ENCODE measurements around the gene OSBPL9. TPM values are rescaled to one million over a fixed set of nuclear protein-coding genes. Genes with fewer than 3 reads are reported as not detected.

OSBPL9 gene
- total RNA-seq, 1 experiment from 2014 or later, result 52.6 TPM

GRCh38 chr1:51749151-51749550 lies 132.3 kb downstream of the OSBPL9 start (continued):
- no peak for TF ChIP-seq SP1 (IDR thresholded peaks at IDR 0.05; ENCODE audit: low read depth)

- peaks cover 0 to 8% of the 10 kb centered on the region in 2 experiments; a peak in 1 of 4 replicates for H3K36me3 ChIP-seq (ENCODE audit: control insufficient read depth in 1 of 2, insufficient read depth in 2 of 2, low read length in 2 of 2)
- no TSS peak for BruUV-seq (replicated peaks)
- intact Hi-C loops (cut with micrococcal nuclease), result no loop called here
- H3K9ac ChIP-seq (ENCODE audit: low read length), result no peak overlapping the region
- no peaks in the 10 kb centered on the region for H3K9me2 ChIP-seq (ENCODE audit: insufficient read depth)
- ChIA-PET RAD21 (ENCODE audit: low non-redundant PET in 1 of 2, low total read pairs in 2 of 2, uncharacterized antibody in 2 of 2, unreplicated experiment in 2 of 2) (no interaction called here), CTCF (interaction anchor here (1.2 kb wide), 1 partner anchor 19 kb away, joined by 3 read pairs; no protein-coding TSS in a partner anchor), POLR2A (no interaction called here)
- H4K20me1 ChIP-seq (ENCODE audit: insufficient read depth), result no peaks in the 10 kb centered on the region; the same call in 1 of the 2 replicates
- no peak overlapping the region for H3K27ac ChIP-seq (ENCODE audit: low read depth, low read length)
- no peaks in the 10 kb centered on the region for H3K27me3 ChIP-seq (ENCODE audit: insufficient read depth, low read length)
- no peaks in the 10 kb centered on the region for H3K4me1 ChIP-seq (ENCODE audit: control insufficient read depth in 1 of 2, insufficient read depth in 2 of 2, low read length in 2 of 2)
- H3K4me2 ChIP-seq (ENCODE audit: low read length), result no peak overlapping the region
- ATAC-seq (no peak), DNase-seq (ENCODE audit: low read depth, low spot score) (no peak)
- H3K9me3 ChIP-seq (ENCODE audit: control insufficient read depth in 1 of 2, insufficient read depth in 1 of 2, low read depth in 1 of 2, low read length in 2 of 2), result no peaks in the 10 kb centered on the region
- TF ChIP-seq POLR2A (IDR thresholded peaks at IDR 0.05; ENCODE audit: borderline replicate concordance, extremely low read depth, insufficient read depth, insufficient read length) (no peak), EZH2 (IDR thresholded peaks at IDR 0.05) (no peak), YY1 (IDR thresholded peaks at IDR 0.05; ENCODE audit: extremely low read depth, insufficient replicate concordance, low read depth, low read length) (no peak), SRF (IDR thresholded peaks at IDR 0.05; ENCODE audit: low read depth) (no peak), TCF7L2 (IDR thresholded peaks at IDR 0.05; ENCODE audit: borderline replicate concordance, extremely low read depth, insufficient read depth, insufficient read length) (no peak), CBX3 (IDR thresholded peaks at IDR 0.05; ENCODE audit: low read depth) (no peak), CTCF (IDR thresholded peaks at IDR 0.05 in 2 of 3, conservative IDR thresholded peaks at IDR 0.05 in 1 of 3; ENCODE audit: borderline replicate concordance in 1 of 3, insufficient read depth in 1 of 3, low read depth in 2 of 3, low read length in 2 of 3) (no peak), ZNF274 (IDR thresholded peaks at IDR 0.05; ENCODE audit: low read depth, low read length) (no peak), ZFX (IDR thresholded peaks at IDR 0.05) (no peak), EZH2phosphoT487 (IDR thresholded peaks at IDR 0.05; ENCODE audit: borderline replicate concordance) (no peak), ATF3 (IDR thresholded peaks at IDR 0.05) (no peak), SIN3A (IDR thresholded peaks at IDR 0.05; ENCODE audit: low read depth) (no peak), REST (IDR thresholded peaks at IDR 0.05; ENCODE audit: low read depth) (no peak), POLR2AphosphoS5 (IDR thresholded peaks at IDR 0.05; ENCODE audit: low read depth, low read length) (no peak), EGR1 (IDR thresholded peaks at IDR 0.05; ENCODE audit: low read depth) (no peak), SP1 (IDR thresholded peaks at IDR 0.05; ENCODE audit: low read depth) (no peak)
- no peak overlapping the region for H2AFZ ChIP-seq (ENCODE audit: low read depth, low read length, poor library complexity, severe bottlenecking)
- no peak overlapping the region for H3K4me3 ChIP-seq (replicated peaks in 1 of 2; ENCODE audit: low read depth in 1 of 2, low read length in 2 of 2)
- no peaks in the 10 kb centered on the region; the same call in 1 of the 2 replicates for H3K79me2 ChIP-seq (ENCODE audit: insufficient read depth, low read length)
Observed at GRCh38 chr1:51750218-51750617, 133.3 kb downstream of the OSBPL9 start.
